ENCODE measurements around the gene NSD2. TPM values are rescaled to one million over a fixed set of nuclear protein-coding genes. Genes with fewer than 3 reads are reported as not detected.

The NSD2 gene
- total RNA-seq, 6 experiments from 2014 or later = 11.4 to 19.4 (median 14.0) TPM

GRCh38 chr4:1964443-1964842 is 93.2 kb downstream of the NSD2 start:
- Histone ChIP-seq H3K36me3 (peaks cover 0 to 8% (median 2%) of the 10 kb centered on the region in 4 donors), H3K27ac (no peak overlapping the region), H3K9me3 (no peaks in the 10 kb centered on the region), H3K27me3 (no peaks in the 10 kb centered on the region), H3K4me3 (no peak overlapping the region), H3K4me1 (peaks cover 0 to 7% (median 3%) of the 10 kb centered on the region in 4 donors)
- intact Hi-C loops (cut with DNase I) = no loop called here
- WGBS (ENCODE audit: insufficient coverage, low coverage, low lambda C conversion rate, missing lambda C conversion rate) = 71% methylated on average over 2 of the region's 6 CpGs
- ATAC-seq (no peak), DNase-seq (no peak)
- no peak for TF ChIP-seq CTCF (IDR thresholded peaks at IDR 0.05)

GRCh38 chr4:1964971-1965370 is 93.8 kb downstream of the NSD2 start:
- TF ChIP-seq CTCF (IDR thresholded peaks at IDR 0.05) (no peak), POLR2A (IDR thresholded peaks at IDR 0.05) (no peak)
- no peak overlapping the region for H3K27ac ChIP-seq

GRCh38 chr4:1967512-1968149 is 96.4 kb downstream of the NSD2 start:
- Histone ChIP-seq H3K27ac (no peak overlapping the region), H3K9me3 (no peaks in the 10 kb centered on the region), H3K27me3 (no peaks in the 10 kb centered on the region), H3K4me3 (no peak overlapping the region), H3K36me3 (peaks cover 0 to 3% (median 0%) of the 10 kb centered on the region in 4 donors), H3K4me1 (peaks cover 0 to 7% (median 0%) of the 10 kb centered on the region in 4 donors)
- no peak for TF ChIP-seq CTCF (IDR thresholded peaks at IDR 0.05)
- TF ChIP-seq POLR2A (IDR thresholded peaks at IDR 0.05) = no peak
- DNase-seq = no peak
- 74% methylated on average over 4 of the region's 5 CpGs for WGBS (ENCODE audit: insufficient coverage, low coverage, low lambda C conversion rate, missing lambda C conversion rate)
- intact Hi-C loops (cut with DNase I) = no loop called here
- no peak for ATAC-seq

More at GRCh38 chr4:1964971-1965370, 93.8 kb downstream of the NSD2 start:
- Histone ChIP-seq H3K9me3 (no peaks in the 10 kb centered on the region), H3K4me1 (peaks cover 0 to 7% (median 3%) of the 10 kb centered on the region in 4 donors), H3K4me3 (no peak overlapping the region), H3K36me3 (peaks cover 0 to 7% (median 2%) of the 10 kb centered on the region in 4 donors), H3K27me3 (no peaks in the 10 kb centered on the region)
- ATAC-seq (no peak), DNase-seq (no peak)
- intact Hi-C loops (cut with DNase I) = no loop called here
- WGBS (ENCODE audit: insufficient coverage, low coverage, low lambda C conversion rate, missing lambda C conversion rate) = 100% methylated on average over 1 of the region's 1 CpG

GRCh38 chr4:1968686-1969295 is 97.6 kb downstream of the NSD2 start:
- Histone ChIP-seq H3K27ac (no peak overlapping the region), H3K9me3 (no peaks in the 10 kb centered on the region), H3K4me1 (peaks cover 0 to 7% (median 0%) of the 10 kb centered on the region in 4 donors), H3K4me3 (no peak overlapping the region), H3K36me3 (no peaks in the 10 kb centered on the region), H3K27me3 (no peaks in the 10 kb centered on the region)
- TF ChIP-seq CTCF (IDR thresholded peaks at IDR 0.05) = no peak
- TF ChIP-seq POLR2A (IDR thresholded peaks at IDR 0.05) = no peak
- WGBS (ENCODE audit: insufficient coverage, low coverage, low lambda C conversion rate, missing lambda C conversion rate) = 88% methylated on average over 4 of the region's 7 CpGs
- DNase-seq (no peak), ATAC-seq (no peak)
- intact Hi-C loops (cut with DNase I) = no loop called here

Measured in right lobe of liver (tissue), 6 donors.